Measurements from ENCODE around the gene ZNF407.
"Not testable (repeated sequence)": the region's sequence is repeated elsewhere in the genome, so short reads cannot be mapped to it uniquely, and the experiment has no call there.

ZNF407 gene

GRCh38 chr18:74957588-74958224, 360.0 kb downstream of the ZNF407 start:
- no peak for DNase-seq (ENCODE audit: low spot score)
- Histone ChIP-seq H3K27ac (no peak overlapping the region), H3K4me3 (no peak overlapping the region)
- TF ChIP-seq CTCF (IDR thresholded peaks at IDR 0.05): no peak

- no peak for TF ChIP-seq CTCF (IDR thresholded peaks at IDR 0.05)
- H3K4me3 ChIP-seq: no peak overlapping the region
- no peak overlapping the region for H3K27ac ChIP-seq
- no peak for DNase-seq (ENCODE audit: low spot score)
Observed at GRCh38 chr18:74959216-74959615, 361.5 kb downstream of the ZNF407 start.

- Histone ChIP-seq H3K27ac (no peak overlapping the region), H3K4me3 (no peak overlapping the region)
- TF ChIP-seq CTCF (IDR thresholded peaks at IDR 0.05): no peak
- DNase-seq (ENCODE audit: low spot score): no peak
Observed at GRCh38 chr18:74961596-74961995, 363.9 kb downstream of the ZNF407 start.

GRCh38 chr18:74963820-74964446, 366.3 kb downstream of the ZNF407 start:
- Histone ChIP-seq H3K27ac (no peak overlapping the region), H3K4me3 (no peak overlapping the region)
- TF ChIP-seq CTCF (IDR thresholded peaks at IDR 0.05): no peak
- DNase-seq (ENCODE audit: low spot score): no peak

- no peak overlapping the region for H3K4me3 ChIP-seq
- DNase-seq (ENCODE audit: low spot score): no peak
- TF ChIP-seq CTCF (IDR thresholded peaks at IDR 0.05): no peak
- no peak overlapping the region for H3K27ac ChIP-seq
Observed at GRCh38 chr18:74965682-74966081, 368.0 kb downstream of the ZNF407 start.

- TF ChIP-seq CTCF (IDR thresholded peaks at IDR 0.05): no peak
- DNase-seq (ENCODE audit: low spot score): no peak
- H3K4me3 ChIP-seq: no peak overlapping the region
- H3K27ac ChIP-seq: no peak overlapping the region
Observed at GRCh38 chr18:74967438-74967837, 369.8 kb downstream of the ZNF407 start.

GRCh38 chr18:74967979-74968378, 370.3 kb downstream of the ZNF407 start:
- no peak for DNase-seq (ENCODE audit: low spot score)
- no peak for TF ChIP-seq CTCF (IDR thresholded peaks at IDR 0.05)
- no peak overlapping the region for H3K27ac ChIP-seq
- no peak overlapping the region for H3K4me3 ChIP-seq

GRCh38 chr18:74971358-74971757, 373.7 kb downstream of the ZNF407 start:
- not testable (repeated sequence) for H3K27ac ChIP-seq; DNase-seq (ENCODE audit: low spot score); H3K4me3 ChIP-seq

GRCh38 chr18:74971776-74972175, 374.1 kb downstream of the ZNF407 start:
- not testable (repeated sequence) for H3K27ac ChIP-seq

More at GRCh38 chr18:74971776-74972175, 374.1 kb downstream of the ZNF407 start:
- not testable (repeated sequence) for H3K4me3 ChIP-seq; DNase-seq (ENCODE audit: low spot score)

Data from coronary artery (tissue), 2 donors.